Activated naive CD4-positive, alpha-beta T cell treated with anti-CD3 and anti-CD28 coated beads, Interleukin-2, amount 50 U/mL, for 72 hours (primary cell): ENCODE results near the gene PLEKHH1. TPM values are rescaled to one million over a fixed set of nuclear protein-coding genes. Genes with fewer than 3 reads are reported as not detected.
"Not testable (repeated sequence)": the region's sequence is repeated elsewhere in the genome, so short reads cannot be mapped to it uniquely, and the experiment has no call there.

ENCODE experiments used
- ATAC-seq, 2 donors: fragments of 150-1000 bp; cut with Tn5 transposase; 2 replicates each; pipeline ENCODE4 v1.10.0; 2021; ENCODE audit warnings: mild to moderate bottlenecking in 2 of 2, moderate library complexity in 2 of 2
- DNase-seq, 2 donors: peaks; one replicate each; pipeline ENCODE4 v3.0.0; 2021 to 2022; ENCODE audit warnings: low spot score in 2 of 2
- H3K27ac Mint-ChIP-seq, 2 donors: one replicate each; pipeline ENCODE4 v1.8.0; 2022; ENCODE audit warnings: mild to moderate bottlenecking in 2 of 2, mixed read lengths in 2 of 2
- H3K36me3 Mint-ChIP-seq, 2 donors: one replicate each; pipeline ENCODE4 v1.8.0; 2022; ENCODE audit warnings: mixed read lengths in 2 of 2
- H3K9me3 Mint-ChIP-seq, 2 donors: one replicate each; pipeline ENCODE4 v1.8.0; 2022; ENCODE audit warnings: mixed read lengths in 2 of 2
- total RNA-seq, 2 donors: library from RNA; stranded (reverse); gene quantifications; one replicate each; pipeline ENCODE4 v1.2.3, GENCODE V29; 2022

The PLEKHH1 gene
- total RNA-seq, 2 donors from 2014 or later = 1.1 to 9.1 TPM

DNA sequence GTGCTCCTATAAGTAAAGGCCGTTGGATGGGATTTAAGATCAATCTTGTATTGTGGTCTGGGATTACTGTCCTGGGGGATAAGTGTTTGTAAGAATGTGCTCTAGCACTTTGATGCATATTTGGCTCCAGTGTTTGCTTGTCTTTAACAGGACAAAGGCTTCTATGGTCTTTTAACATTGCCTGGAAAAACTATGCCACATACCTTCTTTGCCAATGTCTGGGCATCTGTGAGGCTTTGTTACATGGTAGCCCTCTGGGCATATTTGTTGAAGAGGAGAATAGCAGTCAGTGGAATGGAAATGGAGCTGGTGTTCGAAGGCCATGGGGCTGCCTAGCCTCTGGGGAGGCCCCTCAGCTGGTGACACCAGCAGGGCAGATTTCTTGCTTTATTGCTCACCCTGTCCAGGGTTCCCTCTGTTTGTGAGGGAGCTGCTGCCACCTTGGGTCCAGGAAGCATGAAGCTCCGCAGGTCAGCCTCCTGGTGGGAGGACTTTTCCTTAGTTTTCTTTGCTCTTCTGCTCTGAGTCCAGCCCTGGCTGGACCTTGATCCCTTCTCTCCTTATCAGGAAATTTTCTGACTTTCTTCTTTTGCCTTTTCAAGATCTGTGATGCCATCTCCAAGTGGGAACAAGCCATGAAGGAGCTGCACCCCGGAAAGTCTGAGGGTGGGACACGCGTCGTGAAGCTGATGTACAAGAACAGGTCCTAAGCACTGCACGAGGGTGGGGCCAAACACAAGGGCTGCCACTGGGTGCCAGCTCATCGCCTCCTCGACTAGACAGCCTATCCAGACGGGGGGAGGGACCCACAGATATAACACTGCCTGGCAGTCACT lies 47.5 kb downstream of the PLEKHH1 start:
- H3K9me3 Mint-ChIP-seq = no peaks in the 10 kb centered on the region
- H3K27ac Mint-ChIP-seq = peak overlapping the region in 1 of 2 donors; percentile 7
- no peaks in the 10 kb centered on the region for H3K36me3 Mint-ChIP-seq
- ATAC-seq = no peak
- DNase-seq = peak in 1 of 2 donors; percentile 44

DNA sequence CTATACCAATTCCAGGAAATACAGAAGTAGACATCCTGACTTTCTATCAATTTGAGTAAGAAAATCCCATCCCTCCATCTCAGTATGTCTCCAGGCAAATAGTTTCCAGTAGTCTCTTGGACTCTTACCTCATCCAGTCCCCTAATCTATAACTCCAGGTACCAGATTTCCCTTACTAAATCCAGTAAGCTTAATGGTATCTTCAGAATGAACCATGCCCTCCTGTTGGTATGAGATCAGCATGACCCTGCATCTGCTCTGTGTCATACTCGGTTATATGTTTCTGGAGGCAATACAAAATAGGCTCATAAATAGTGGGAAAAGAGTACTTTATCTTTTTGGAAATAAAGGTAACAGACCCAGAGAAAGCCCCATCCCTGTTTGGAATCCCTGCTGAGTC lies 48.6 kb downstream of the PLEKHH1 start:
- Mint-ChIP-seq H3K36me3 (no peaks in the 10 kb centered on the region), H3K9me3 (no peaks in the 10 kb centered on the region), H3K27ac (no peak overlapping the region)
- DNase-seq = no peak
- no peak for ATAC-seq

DNA sequence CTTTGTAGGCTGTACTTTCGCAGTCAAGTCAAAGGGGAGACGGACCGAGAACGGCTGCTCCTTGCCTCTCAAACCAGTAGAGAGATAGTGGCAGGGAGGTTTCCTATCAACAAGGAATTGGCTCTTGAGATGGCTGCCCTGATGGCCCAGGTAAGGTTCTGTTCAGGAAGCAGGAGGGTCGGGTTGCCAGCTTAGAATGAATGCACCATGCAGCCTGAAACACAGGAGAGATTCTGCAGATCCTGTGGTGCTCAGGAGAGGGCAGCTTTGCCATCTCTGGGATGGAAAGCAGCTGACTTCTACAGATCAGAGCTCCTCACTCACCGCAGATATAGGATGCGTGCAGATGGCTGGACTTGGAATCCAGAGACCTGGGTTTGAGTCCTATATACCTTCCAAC lies 49.0 kb downstream of the PLEKHH1 start:
- DNase-seq (no peak), ATAC-seq (no peak)
- no peak overlapping the region for H3K27ac Mint-ChIP-seq
- H3K9me3 Mint-ChIP-seq = no peaks in the 10 kb centered on the region
- no peaks in the 10 kb centered on the region for H3K36me3 Mint-ChIP-seq

DNA sequence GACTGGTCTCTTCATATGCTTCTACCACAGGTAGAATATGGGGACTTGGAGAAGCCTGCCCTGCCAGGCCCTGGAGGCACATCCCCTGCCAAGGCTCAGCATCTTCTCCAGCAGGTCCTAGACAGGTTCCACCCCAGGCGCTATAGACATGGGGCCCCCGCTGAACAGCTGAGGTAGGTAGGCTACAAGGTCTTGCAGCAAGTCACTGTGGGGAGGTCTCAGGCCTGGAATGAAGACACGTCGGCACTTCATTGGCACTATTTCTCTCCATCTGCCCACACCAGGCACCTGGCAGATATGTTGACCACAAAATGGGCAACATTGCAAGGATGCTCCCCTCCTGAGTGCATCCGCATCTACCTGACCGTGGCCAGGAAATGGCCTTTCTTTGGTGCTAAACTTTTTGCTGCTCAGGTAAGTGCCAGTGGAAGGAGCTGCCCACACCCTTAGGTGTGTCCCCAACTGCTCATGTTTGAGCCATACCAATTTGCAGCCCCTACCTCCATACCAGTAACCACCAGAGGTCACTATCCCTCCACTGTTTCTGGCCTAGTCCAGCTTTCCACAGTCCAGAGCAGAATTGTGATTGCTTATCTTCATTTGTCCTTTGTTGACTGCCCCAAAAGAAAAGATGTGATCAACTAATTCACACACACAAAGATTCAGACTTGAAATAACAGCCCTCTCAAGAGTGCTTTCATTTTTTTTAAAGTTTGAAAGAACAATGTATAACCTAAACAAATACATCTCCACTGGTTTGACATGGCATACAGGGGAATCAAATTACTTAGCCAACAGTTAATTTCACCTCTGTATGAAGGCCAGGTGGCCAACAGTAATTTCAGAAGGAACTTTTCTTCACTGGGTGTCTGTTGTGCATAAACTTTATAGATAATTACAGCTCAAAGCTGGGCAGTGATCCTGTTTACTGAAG lies 50.9 kb downstream of the PLEKHH1 start:
- H3K27ac Mint-ChIP-seq = no peak overlapping the region
- DNase-seq (peak in 1 of 2 donors; percentile 20), ATAC-seq (peak; percentile 77 to 79)
- H3K9me3 Mint-ChIP-seq = no peaks in the 10 kb centered on the region
- no peaks in the 10 kb centered on the region for H3K36me3 Mint-ChIP-seq

DNA sequence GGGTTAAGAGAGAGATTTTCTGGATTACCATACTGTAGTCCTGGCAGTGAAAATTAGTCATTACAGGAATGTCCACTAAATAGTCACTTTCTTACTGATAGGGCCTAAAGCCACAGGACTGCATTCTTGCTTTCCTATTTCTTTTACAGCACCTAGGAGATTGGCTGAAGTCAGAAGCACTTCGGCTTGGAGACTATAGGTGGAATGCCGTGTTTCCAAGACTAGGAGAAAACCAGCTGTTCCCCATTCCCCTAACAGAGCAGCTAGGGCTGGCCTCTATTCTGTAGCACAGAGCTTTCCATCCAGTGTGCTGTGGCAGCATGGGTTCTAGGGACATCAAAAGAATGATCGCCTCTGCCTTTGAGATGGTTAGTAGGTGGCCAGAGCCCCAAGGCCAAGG lies 51.9 kb downstream of the PLEKHH1 start:
- DNase-seq (no peak), ATAC-seq (no peak)
- no peaks in the 10 kb centered on the region for H3K36me3 Mint-ChIP-seq
- H3K27ac Mint-ChIP-seq = no peak overlapping the region
- H3K9me3 Mint-ChIP-seq = no peaks in the 10 kb centered on the region

DNA sequence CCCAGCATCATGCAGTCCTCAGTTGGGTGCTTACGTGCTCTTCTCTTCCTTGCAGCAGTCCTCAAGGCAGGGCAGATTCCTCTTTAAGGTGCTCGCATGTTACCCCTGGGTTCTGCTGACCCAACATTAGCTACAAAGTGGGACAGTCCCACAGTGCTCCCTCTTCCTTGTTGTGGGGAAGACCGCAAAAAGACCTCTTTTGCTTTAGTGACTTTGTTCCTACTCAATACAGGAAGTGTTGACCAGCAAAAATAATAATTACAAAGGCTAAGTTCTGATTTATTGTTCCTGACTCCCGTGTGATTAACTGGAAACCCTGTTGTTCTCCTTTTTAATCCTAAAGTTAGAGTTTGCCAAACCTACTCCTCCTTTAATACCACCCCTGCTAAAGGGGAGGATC lies 53.3 kb downstream of the PLEKHH1 start:
- Mint-ChIP-seq H3K27ac (peak overlapping the region in 1 of 2 donors; percentile 7), H3K36me3 (no peaks in the 10 kb centered on the region), H3K9me3 (no peaks in the 10 kb centered on the region)
- ATAC-seq (no peak), DNase-seq (no peak)

DNA sequence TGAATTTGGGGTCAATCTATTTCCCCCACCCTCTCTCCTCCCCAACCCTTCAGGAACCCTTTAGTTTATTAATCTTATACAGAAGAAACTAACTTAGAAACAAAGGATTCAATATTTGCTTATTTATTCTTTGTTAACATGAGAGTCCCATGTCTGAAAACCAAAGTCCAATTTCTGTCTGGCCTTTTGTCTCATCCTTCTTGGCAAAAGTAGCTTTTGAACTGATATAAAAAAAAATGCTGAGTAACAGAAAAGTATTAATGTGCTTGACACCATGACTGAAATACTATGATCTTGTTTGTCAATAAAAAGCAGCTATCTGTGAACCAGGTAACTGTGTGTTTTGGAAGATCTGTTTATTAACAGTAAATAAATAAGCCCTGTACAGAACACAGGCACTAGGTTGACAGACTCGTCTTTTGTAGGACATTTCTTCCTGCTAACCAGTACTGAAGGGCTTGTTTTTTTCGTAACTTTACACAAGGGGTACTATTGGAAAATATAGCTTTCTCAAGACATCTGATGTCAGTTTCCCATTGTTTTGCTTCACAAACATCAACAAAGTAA lies 56.2 kb downstream of the PLEKHH1 start:
- no peak overlapping the region for H3K27ac Mint-ChIP-seq
- ATAC-seq = no peak
- no peak for DNase-seq
- H3K36me3 Mint-ChIP-seq = no peaks in the 10 kb centered on the region
- H3K9me3 Mint-ChIP-seq = no peaks in the 10 kb centered on the region

DNA sequence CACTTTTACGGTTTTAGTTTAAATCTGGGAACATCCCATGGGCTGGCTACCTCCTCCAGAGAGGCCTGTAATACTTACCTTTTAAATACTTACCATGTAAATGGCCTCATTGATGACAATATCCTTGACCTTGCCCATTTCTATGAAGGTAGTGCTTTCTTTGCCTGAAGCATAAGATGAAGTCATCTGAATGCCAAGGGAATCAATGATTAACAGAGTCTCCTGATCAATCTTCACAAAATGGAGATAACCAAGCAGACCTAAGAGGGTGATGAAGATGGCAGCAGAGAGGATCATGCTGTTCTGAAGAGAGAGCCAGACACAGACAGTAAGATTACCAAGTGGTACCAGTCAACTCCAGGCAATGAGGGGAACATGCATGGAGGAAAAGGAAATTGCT lies 60.6 kb downstream of the PLEKHH1 start:
- not testable (repeated sequence) for DNase-seq, ATAC-seq, H3K36me3 Mint-ChIP-seq, H3K9me3 Mint-ChIP-seq
- H3K27ac Mint-ChIP-seq = peak overlapping the region in 1 of 2 donors; percentile 5

DNA sequence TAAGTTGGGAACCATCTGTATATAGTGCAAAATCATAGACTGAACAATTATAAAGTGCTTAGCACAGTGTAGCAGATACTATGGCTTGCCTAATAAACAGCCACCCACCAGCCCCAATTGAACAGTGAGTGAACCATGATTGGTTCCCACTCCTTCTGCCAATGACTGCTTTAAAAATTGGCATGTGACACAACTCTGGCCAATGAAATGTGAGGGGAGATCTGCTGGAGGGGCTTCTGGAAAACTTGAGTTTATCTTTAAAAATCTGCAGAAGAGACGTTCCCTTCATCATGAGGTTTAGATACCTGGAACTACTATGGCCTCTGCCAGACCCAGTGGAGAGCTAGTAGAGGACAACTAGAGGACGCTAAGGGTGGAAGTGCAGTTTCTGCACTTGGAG lies 62.3 kb downstream of the PLEKHH1 start:
- DNase-seq (no peak), ATAC-seq (no peak)
- Mint-ChIP-seq H3K9me3 (no peaks in the 10 kb centered on the region), H3K36me3 (peaks cover 12 to 13% of the 10 kb centered on the region in 2 donors), H3K27ac (no peak overlapping the region)

DNA sequence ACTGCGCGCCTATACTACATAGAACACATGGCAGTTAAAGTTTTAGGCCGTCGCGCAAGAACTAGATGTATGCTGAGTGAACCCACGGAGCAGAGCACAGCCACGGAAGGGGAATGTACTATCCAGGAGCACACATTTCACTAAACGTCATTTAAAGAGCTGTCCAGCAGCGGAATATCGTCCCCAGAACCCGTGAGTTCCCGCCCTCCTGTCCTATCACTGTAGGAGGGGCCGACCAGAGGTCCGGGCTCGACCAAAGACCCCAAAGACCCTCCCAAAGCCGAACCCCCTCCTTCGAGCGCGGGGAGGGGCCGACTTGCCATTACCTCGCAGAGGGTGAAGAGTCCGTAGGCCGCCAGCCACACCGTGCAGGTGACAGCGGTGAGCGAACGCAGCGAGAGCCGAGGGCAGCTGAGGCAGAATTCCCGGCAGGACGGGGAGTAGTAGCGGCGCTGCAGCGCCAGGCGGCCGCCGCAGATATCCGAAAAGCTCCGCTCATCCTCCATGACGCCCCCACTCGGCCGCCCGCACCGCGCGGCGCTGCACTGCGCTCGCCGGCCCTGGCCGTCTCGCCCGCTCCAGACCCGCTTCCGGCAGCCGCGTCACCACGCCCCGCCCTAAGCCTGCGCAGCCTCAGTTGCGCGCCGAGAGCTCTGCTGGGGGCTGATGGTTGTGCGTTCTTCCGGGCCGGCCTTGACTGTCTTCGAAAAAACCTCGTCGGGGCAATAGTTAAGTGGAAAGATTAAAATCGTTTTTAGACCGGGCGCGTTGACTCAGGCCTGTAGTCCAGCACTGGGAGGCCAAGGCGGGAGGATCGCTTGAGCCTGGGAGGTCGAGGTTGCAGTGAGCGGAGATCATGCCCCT lies 66.8 kb downstream of the PLEKHH1 start, which contains the start of gene PIGH:
Gene PIGH, minus strand, starts transcription at position 571 of the 864 bp plus-strand sequence. Its CDS starts 65 bp downstream, at position 506.
- Mint-ChIP-seq H3K36me3 (peaks cover 12 to 13% of the 10 kb centered on the region in 2 donors), H3K9me3 (peaks cover 0 to 4% of the 10 kb centered on the region in 2 donors), H3K27ac (peak within 1 kb of the TSS; percentile 81 to 96)
- DNase-seq = peak; percentile 94 to 97
- peak; percentile 99 to 100 for ATAC-seq

DNA sequence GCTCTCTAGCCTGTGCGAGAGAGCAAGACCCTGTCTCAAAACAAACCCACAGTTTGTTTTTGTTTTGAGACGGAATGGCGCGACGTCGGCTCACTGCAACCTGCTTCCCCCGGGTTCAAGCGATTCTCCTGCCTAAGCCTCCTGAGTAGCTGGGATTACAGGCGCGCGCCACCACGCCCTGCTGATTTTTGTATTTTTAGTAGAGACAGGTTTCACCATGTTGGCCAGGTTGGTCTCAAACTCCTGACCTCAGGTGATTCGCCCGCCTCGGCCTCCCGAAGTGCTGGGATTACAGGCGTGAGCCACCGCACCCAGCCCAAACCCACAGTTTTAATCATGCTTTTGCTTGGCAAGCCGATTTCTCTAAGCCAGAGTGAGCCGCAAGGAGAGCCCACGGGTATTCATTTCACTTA lies 67.5 kb downstream of the PLEKHH1 start:
- H3K36me3 Mint-ChIP-seq = peaks cover 12 to 13% of the 10 kb centered on the region in 2 donors
- H3K9me3 Mint-ChIP-seq, DNase-seq, ATAC-seq: not testable (repeated sequence)
- H3K27ac Mint-ChIP-seq = peak overlapping the region; percentile 81 to 96

DNA sequence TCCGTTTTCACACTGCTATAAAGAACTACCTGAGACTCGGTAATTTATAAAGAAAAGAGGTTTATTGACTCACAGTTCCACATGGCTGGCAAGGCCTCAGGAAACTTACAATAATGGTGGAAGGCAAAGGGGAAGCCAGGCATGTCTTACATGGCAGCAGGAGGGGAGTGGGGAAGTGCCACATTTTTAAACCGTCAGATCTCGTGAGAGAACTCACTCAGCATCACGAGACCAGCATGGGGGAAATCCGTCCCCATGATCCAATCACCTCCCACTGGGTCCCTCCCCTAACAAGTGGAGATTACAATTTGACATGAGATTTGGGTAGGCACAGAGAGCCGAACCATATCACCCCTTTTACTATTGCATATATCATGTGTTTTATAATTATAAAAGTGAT lies 69.0 kb downstream of the PLEKHH1 start:
- H3K27ac Mint-ChIP-seq = no peak overlapping the region
- peaks cover 0 to 4% of the 10 kb centered on the region in 2 donors for H3K9me3 Mint-ChIP-seq
- no peak for DNase-seq
- H3K36me3 Mint-ChIP-seq = peaks cover 12 to 13% of the 10 kb centered on the region in 2 donors
- ATAC-seq = no peak

DNA sequence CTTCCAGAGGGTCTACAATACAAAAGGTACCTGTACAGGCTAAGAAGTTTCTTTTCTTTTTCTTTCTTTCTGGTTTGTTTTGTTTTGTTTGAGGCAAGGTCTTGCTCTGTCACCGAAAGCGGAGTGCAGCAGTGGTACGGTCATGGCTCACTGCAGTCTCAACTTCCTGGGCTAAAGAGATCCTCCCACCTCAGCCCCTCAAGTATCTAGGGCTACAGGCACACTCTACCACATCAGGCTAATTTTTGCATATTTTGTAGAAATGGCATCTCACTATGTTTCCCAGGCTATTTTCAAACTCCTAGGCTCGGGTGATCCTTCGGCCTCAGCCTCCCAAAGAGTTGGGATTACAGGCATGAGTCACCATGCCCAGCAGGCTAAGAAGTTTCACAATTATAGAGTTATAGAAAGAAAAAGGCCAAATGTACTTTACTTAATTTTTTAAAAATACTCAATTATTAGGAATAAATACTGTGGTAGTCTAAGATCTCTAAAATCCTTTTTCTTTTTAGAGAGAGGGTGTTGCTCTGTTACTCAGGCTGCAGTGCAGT lies 70.0 kb downstream of the PLEKHH1 start:
- ATAC-seq = no peak
- Mint-ChIP-seq H3K27ac (no peak overlapping the region), H3K9me3 (peaks cover 0 to 4% of the 10 kb centered on the region in 2 donors), H3K36me3 (peaks cover 12 to 13% of the 10 kb centered on the region in 2 donors)
- DNase-seq = no peak

DNA sequence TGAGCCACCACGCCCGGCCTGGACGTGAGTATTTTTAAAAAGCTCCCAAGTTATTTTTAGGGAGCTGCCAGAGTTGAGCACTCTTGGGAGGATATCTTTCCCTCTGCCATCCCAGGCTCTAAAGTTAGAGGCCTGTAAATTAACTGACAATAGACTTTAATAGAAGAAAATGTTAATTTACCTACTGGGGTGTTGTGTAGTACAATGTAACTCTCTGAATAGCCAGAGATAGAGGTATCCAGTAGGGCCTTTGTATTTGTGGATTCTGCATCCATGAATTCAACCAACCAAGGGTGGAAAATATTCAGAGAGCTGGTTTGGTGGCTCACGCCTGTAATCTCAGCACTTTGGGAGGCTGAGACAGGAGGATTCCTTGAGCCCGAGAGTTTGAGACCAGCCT lies 74.6 kb downstream of the PLEKHH1 start:
- H3K9me3 Mint-ChIP-seq = no peaks in the 10 kb centered on the region
- no peak for ATAC-seq
- no peak overlapping the region for H3K27ac Mint-ChIP-seq
- no peaks in the 10 kb centered on the region for H3K36me3 Mint-ChIP-seq
- no peak for DNase-seq

DNA sequence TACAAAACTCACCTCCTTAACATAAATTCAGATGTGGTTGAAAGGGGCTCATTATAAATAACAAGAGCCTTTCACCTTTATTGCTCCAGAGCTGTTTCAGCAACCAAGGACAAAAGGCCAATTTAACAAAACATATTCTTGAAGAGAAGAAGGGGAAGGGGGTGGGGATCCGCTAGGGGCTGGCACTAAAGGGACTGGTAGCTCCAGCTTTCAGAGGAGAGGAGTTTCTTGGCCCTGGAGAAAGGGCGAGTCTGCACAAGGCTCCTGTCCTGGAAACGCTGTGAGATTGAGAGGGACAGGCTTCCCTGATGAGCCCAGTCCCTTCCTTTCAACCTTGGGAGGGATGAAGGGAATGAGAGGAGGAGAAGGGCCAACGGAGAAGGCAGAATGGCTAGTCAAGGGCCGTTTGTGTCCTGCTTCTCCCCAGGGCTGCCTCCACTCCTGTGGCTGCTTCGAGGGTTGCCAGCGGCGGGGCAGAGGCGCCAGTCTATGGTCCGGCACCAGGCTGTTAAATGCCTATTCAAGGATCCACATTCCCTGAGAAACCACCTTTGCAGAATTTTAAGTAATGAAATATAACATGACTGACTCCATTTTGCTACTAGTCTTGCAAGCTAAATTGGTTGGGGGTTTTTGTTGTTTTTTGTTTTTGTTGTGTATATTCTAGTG lies 76.7 kb downstream of the PLEKHH1 start:
- no peak for DNase-seq
- no peaks in the 10 kb centered on the region for H3K36me3 Mint-ChIP-seq
- no peak overlapping the region for H3K27ac Mint-ChIP-seq

More for the DNA sequence above, 76.7 kb downstream of the PLEKHH1 start:
- no peaks in the 10 kb centered on the region for H3K9me3 Mint-ChIP-seq
- ATAC-seq = no peak
